Endothelial cell of umbilical vein (primary cell): ENCODE measurements around the gene MAEA. TPM values are rescaled to one million over a fixed set of nuclear protein-coding genes. Genes with fewer than 3 reads are reported as not detected.

Experiments used
- BruUV-seq: library from RNA; stranded (reverse); fragments of 400-500 nt; replicated peaks from 2 replicates; lab custom pipeline; 2021; lab: Mats Ljungman, UMichigan
- CTCF ChIA-PET: fragments of 300-600, 350-600 bp; sonication (Branson Sonifier 250); formaldehyde crosslinking; loops from one replicate; lab custom pipeline; 2021; ENCODE audit warnings: antibody characterized with exemption, inconsistent platforms; lab: Charles Lee
- POLR2A ChIA-PET: fragments of 300-600, 350-600 bp; sonication (Branson Sonifier 250); formaldehyde crosslinking; loops from one replicate; lab custom pipeline; 2021; ENCODE audit warnings: antibody characterized with exemption, inconsistent platforms; lab: Charles Lee
- DNase-seq: peaks from one replicate; pipeline ENCODE4 v3.0.0-alpha.2; 2011; ENCODE audit warnings: low read depth, low spot score
- FAIRE-seq: peaks from 2 replicates; lab custom pipeline; 2011; peaks lifted over from hg19 to GRCh38; lab: Jason Lieb, UNC
- H2AFZ ChIP-seq: 2 replicates; pipeline ENCODE4 v1.6.0; 2012; ENCODE audit warnings: low read depth, low read length, control low read depth, inconsistent platforms
- H3K27ac ChIP-seq: 2 replicates; pipeline ENCODE4 v1.5.1; 2011; ENCODE audit warnings: low read depth, mild to moderate bottlenecking, control low read depth, low read length, moderate library complexity; ENCODE audit not compliant: insufficient read depth
- H3K27me3 ChIP-seq, 2 experiments: 2 replicates each; pipeline versions ENCODE4 v1.6.0 to v1.6.1; 2011; ENCODE audit warnings: low read length in 2 of 2, mixed read lengths in 1 of 2; ENCODE audit not compliant: control insufficient read depth in 2 of 2, insufficient read depth in 2 of 2
- H3K36me3 ChIP-seq, 2 experiments: 2 replicates in 1 of 2; 3 replicates in 1 of 2; pipeline ENCODE4 v1.5.1; 2011; ENCODE audit warnings: low read length in 2 of 2, mild to moderate bottlenecking in 1 of 2, moderate library complexity in 1 of 2; ENCODE audit not compliant: control insufficient read depth in 2 of 2, insufficient read depth in 2 of 2; ENCODE audit errors: extremely low read depth in 1 of 2
- H3K4me1 ChIP-seq: 3 replicates; pipeline ENCODE4 v1.5.1; 2011; ENCODE audit warnings: mild to moderate bottlenecking, low read length; ENCODE audit not compliant: control insufficient read depth, insufficient read depth; ENCODE audit errors: extremely low read depth
- H3K4me2 ChIP-seq: 2 replicates; pipeline ENCODE4 v1.6.1; 2011; ENCODE audit warnings: low read length, control low read depth, mixed read lengths; ENCODE audit not compliant: insufficient read depth
- H3K4me3 ChIP-seq, 3 experiments: fragments of 200-600 bp in 1 of 3; sonication (generic), shearing (Covaris generic) in 1 of 3; replicated peaks in 1 of 3; 2 replicates each; pipeline ENCODE4 v1.5.1; 2011 to 2016; ENCODE audit warnings: control low read depth in 3 of 3, low read length in 3 of 3, mild to moderate bottlenecking in 2 of 3, inconsistent platforms in 1 of 3, low read depth in 1 of 3, moderate library complexity in 1 of 3; ENCODE audit not compliant: insufficient read depth in 1 of 3
- H3K79me2 ChIP-seq: 2 replicates; pipeline ENCODE4 v1.6.0; 2012; ENCODE audit warnings: low read length, inconsistent platforms; ENCODE audit not compliant: control insufficient read depth, insufficient read depth
- H3K9ac ChIP-seq: replicated peaks from 2 replicates; pipeline ENCODE3; 2011; ENCODE audit warnings: low read length, control low read depth; ENCODE audit not compliant: insufficient read depth; ENCODE audit errors: extremely low read depth
- H3K9me1 ChIP-seq: replicated peaks from 3 replicates; pipeline ENCODE4 v1.6.0; 2011; ENCODE audit warnings: mild to moderate bottlenecking, low read length; ENCODE audit not compliant: control insufficient read depth, insufficient read depth; ENCODE audit errors: extremely low read depth
- H3K9me3 ChIP-seq: replicated peaks from 2 replicates; pipeline ENCODE4 v1.5.1; 2012; ENCODE audit warnings: low read length, inconsistent platforms; ENCODE audit not compliant: control insufficient read depth, insufficient read depth
- H4K20me1 ChIP-seq: replicated peaks from 2 replicates; pipeline ENCODE3; 2011; ENCODE audit warnings: mild to moderate bottlenecking, low read length; ENCODE audit not compliant: control insufficient read depth, insufficient read depth; ENCODE audit errors: extremely low read depth
- EZH2 ChIP-seq: IDR thresholded peaks from 2 replicates; pipeline ENCODE4 v1.6.1; 2012; ENCODE audit warnings: borderline replicate concordance, low read depth, mild to moderate bottlenecking, moderate library complexity, low read length, inconsistent platforms; ENCODE audit not compliant: severe bottlenecking
- FOS ChIP-seq: IDR thresholded peaks from 2 replicates; pipeline ENCODE4 v1.6.1; 2011; ENCODE audit warnings: mild to moderate bottlenecking, low read length, moderate library complexity, borderline replicate concordance; ENCODE audit not compliant: insufficient read depth
- GATA2 ChIP-seq: IDR thresholded peaks from 2 replicates; pipeline ENCODE4 v1.7.0; 2011; ENCODE audit warnings: low read depth, mild to moderate bottlenecking, moderate library complexity, mixed read lengths, low read length; ENCODE audit not compliant: insufficient read length, insufficient read depth
- JUN ChIP-seq: IDR thresholded peaks from 2 replicates; pipeline ENCODE4 v1.6.1; 2011; ENCODE audit warnings: borderline replicate concordance, low read depth; ENCODE audit not compliant: insufficient read length, insufficient read depth
- MAX ChIP-seq: IDR thresholded peaks from 2 replicates; pipeline ENCODE4 v1.6.1; 2011; ENCODE audit not compliant: insufficient read depth, insufficient read length
- MYC ChIP-seq: IDR thresholded peaks from one replicate; pipeline ENCODE4 v1.6.1; 2011; ENCODE audit warnings: mild to moderate bottlenecking, low read depth, low read length
- POLR2A ChIP-seq: IDR thresholded peaks from 2 replicates; pipeline ENCODE4 v1.6.1; 2012; ENCODE audit warnings: low read depth, mild to moderate bottlenecking, control low read depth, low read length
- POLR2AphosphoS5 ChIP-seq: IDR thresholded peaks from 2 replicates; pipeline ENCODE4 v1.6.1; 2012; ENCODE audit warnings: low read depth, mild to moderate bottlenecking, control low read depth, low read length, moderate library complexity; ENCODE audit not compliant: insufficient read depth
- dilution Hi-C: fragments of 300-500 bp; cut with MboI; formaldehyde crosslinking; loops from one replicate; pipeline ENCODE4 v1.15.0; 2019; ENCODE audit warnings: low sequenced_read_pairs; ENCODE audit not compliant: extremely low pct_ligation_motif_present
- intact Hi-C: fragments of 100-400 bp; cut with micrococcal nuclease; formaldehyde crosslinking; loops from one replicate; pipeline ENCODE4 v1.10.0; 2022
- polyA plus RNA-seq, 4 experiments: library from polyadenylated mRNA; depleted of rRNA in 3 of 4; stranded (reverse) in 3 of 4; unstranded in 1 of 4; fragments of >200 nt; gene quantifications; 2 replicates each; pipeline versions ENCODE4 v1.2.1 to v1.2.3, GENCODE V29; 2011 to 2012; ENCODE audit warnings: missing spikeins in 1 of 4
- total RNA-seq: library from RNA; stranded (reverse); gene quantifications from 2 replicates; pipeline ENCODE4 v1.2.3, GENCODE V29; 2021
- TF ChIP-seq, protein P1 (sequence below), 2 donors: IDR thresholded peaks; 1 replicate in 1 of 2; 2 replicates in 1 of 2; pipeline ENCODE4 v1.5.1; 2011; ENCODE audit warnings: low read length in 2 of 2, mild to moderate bottlenecking in 2 of 2, moderate library complexity in 2 of 2, control low read depth in 1 of 2, inconsistent platforms in 1 of 2, low read depth in 1 of 2; ENCODE audit not compliant: insufficient read depth in 1 of 2; ENCODE audit errors: extremely low read depth in 1 of 2

Gene MAEA
- total and polyA plus RNA-seq, 2 donors (not counting 3 experiments of a cell fraction or from before 2014, with no cell fraction given): 66.0 to 108 TPM

- H2AFZ ChIP-seq: no peak overlapping the region
- FAIRE-seq: no peak
- H3K4me2 ChIP-seq: no peak overlapping the region
- no peaks in the 10 kb centered on the region for H3K79me2 ChIP-seq
- ChIA-PET POLR2A (no interaction called here), CTCF (no interaction called here)
- BruUV-seq: no TSS peak
- no peak for DNase-seq
- no peak overlapping the region for H3K9ac ChIP-seq
- intact Hi-C loops (no loop called here), dilution Hi-C loops (no loop called here)
- no peak overlapping the region for H3K27ac ChIP-seq
- no peaks in the 10 kb centered on the region for H3K36me3 ChIP-seq
- no peak overlapping the region for H3K4me3 ChIP-seq
- H3K9me3 ChIP-seq: no peaks in the 10 kb centered on the region
- H4K20me1 ChIP-seq: no peaks in the 10 kb centered on the region
- H3K4me1 ChIP-seq: no peaks in the 10 kb centered on the region
- H3K27me3 ChIP-seq: no peaks in the 10 kb centered on the region
- H3K9me1 ChIP-seq: no peaks in the 10 kb centered on the region
- TF ChIP-seq POLR2AphosphoS5: no peak
- TF ChIP-seq, protein P1, sequence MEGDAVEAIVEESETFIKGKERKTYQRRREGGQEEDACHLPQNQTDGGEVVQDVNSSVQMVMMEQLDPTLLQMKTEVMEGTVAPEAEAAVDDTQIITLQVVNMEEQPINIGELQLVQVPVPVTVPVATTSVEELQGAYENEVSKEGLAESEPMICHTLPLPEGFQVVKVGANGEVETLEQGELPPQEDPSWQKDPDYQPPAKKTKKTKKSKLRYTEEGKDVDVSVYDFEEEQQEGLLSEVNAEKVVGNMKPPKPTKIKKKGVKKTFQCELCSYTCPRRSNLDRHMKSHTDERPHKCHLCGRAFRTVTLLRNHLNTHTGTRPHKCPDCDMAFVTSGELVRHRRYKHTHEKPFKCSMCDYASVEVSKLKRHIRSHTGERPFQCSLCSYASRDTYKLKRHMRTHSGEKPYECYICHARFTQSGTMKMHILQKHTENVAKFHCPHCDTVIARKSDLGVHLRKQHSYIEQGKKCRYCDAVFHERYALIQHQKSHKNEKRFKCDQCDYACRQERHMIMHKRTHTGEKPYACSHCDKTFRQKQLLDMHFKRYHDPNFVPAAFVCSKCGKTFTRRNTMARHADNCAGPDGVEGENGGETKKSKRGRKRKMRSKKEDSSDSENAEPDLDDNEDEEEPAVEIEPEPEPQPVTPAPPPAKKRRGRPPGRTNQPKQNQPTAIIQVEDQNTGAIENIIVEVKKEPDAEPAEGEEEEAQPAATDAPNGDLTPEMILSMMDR (IDR thresholded peaks at IDR 0.05; ENCODE audit: extremely low read depth in 1 of 2, insufficient read depth in 1 of 2, low read depth in 1 of 2, low read length in 2 of 2): no peak
- no peak for TF ChIP-seq JUN
- TF ChIP-seq MYC: no peak
- TF ChIP-seq MAX: no peak
Measured at GRCh38 chr4:1362046-1362445, 72.4 kb downstream of the MAEA start.

DNA sequence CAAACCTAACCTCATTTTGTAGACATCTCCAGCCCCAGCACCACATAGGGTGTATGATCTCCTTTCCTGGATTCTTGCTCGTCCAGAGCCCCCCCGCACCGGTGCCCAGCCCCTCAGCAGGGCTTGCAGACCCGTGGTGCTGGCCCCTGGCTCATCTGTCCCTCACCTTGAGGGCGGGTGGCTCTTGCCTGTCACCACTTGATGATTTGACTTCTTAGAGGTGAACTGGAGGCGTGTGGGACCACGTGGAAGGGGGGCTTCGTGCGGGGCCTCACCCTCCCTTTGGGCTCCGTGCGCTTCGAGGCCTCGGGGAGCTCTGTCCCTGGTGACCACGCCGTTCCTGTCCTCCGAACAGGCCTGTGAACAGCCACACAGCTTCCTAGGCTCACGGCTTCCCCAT, 72.8 kb downstream of the MAEA start:
- dilution Hi-C loops (no loop called here), intact Hi-C loops (no loop called here)
- no peaks in the 10 kb centered on the region for H4K20me1 ChIP-seq
- no peak overlapping the region for H3K27ac ChIP-seq
- H3K4me3 ChIP-seq: no peak overlapping the region
- no peaks in the 10 kb centered on the region for H3K4me1 ChIP-seq
- POLR2A ChIA-PET: no interaction called here
- H3K27me3 ChIP-seq: no peaks in the 10 kb centered on the region
- H3K9me1 ChIP-seq: no peaks in the 10 kb centered on the region
- CTCF ChIA-PET: no interaction called here
- no peak for FAIRE-seq
- H3K36me3 ChIP-seq: no peaks in the 10 kb centered on the region
- no peak overlapping the region for H3K4me2 ChIP-seq
- H3K79me2 ChIP-seq: no peaks in the 10 kb centered on the region
- BruUV-seq: no TSS peak
- H2AFZ ChIP-seq: no peak overlapping the region
- H3K9me3 ChIP-seq: no peaks in the 10 kb centered on the region
- no peak overlapping the region for H3K9ac ChIP-seq
- TF ChIP-seq GATA2 (no peak), MAX (no peak), JUN (no peak), POLR2AphosphoS5 (no peak), FOS (no peak), EZH2 (no peak), MYC (no peak), POLR2A (no peak)
- TF ChIP-seq, protein P1 (IDR thresholded peaks at IDR 0.05; ENCODE audit: extremely low read depth in 1 of 2, insufficient read depth in 1 of 2, low read depth in 1 of 2, low read length in 2 of 2): no peak
- DNase-seq: no peak
